ENCODE results near the gene GBP3.
"Not testable (repeated sequence)": the region's sequence is repeated elsewhere in the genome, so short reads cannot be mapped to it uniquely, and the experiment has no call there.

Gene GBP3

GRCh38 chr1:88976235-88976634 lies 46.4 kb downstream of the GBP3 start:
- no peak for DNase-seq (ENCODE audit: low read depth)

- not testable (repeated sequence) for DNase-seq (ENCODE audit: low read depth)
These were observed 48.0 kb downstream of the GBP3 start for GRCh38 chr1:88974616-88975172.

GRCh38 chr1:88973520-88974137 lies 49.0 kb downstream of the GBP3 start:
- DNase-seq (ENCODE audit: low read depth) = no peak

- no peak for DNase-seq (ENCODE audit: low read depth)
These were observed 60.9 kb downstream of the GBP3 start for GRCh38 chr1:88961647-88962275.

- no peak for DNase-seq (ENCODE audit: low read depth)
These were observed 61.6 kb downstream of the GBP3 start for GRCh38 chr1:88961081-88961480.

Data from HS-5 (cell line).